SU-DHL-6 (cell line): ENCODE data around the gene ARHGEF39.
"Not testable (repeated sequence)": the region's sequence is repeated elsewhere in the genome, so short reads cannot be mapped to it uniquely, and the experiment has no call there.

Experiments used
- H2AFZ ChIP-seq: fragments of 200-600 bp; sonication (generic); 2 replicates; pipeline ENCODE4 v1.6.1; 2014; ENCODE audit warnings: low read depth, mild to moderate bottlenecking, moderate library complexity, mixed read lengths, antibody characterized with exemption, low read length; ENCODE audit not compliant: severe bottlenecking
- H3F3A ChIP-seq: fragments of 200-600 bp; shearing (Covaris generic); 2 replicates; pipeline ENCODE4 v1.6.0; 2016; ENCODE audit warnings: antibody characterized with exemption, mild to moderate bottlenecking; ENCODE audit not compliant: insufficient read depth
- H3K27ac ChIP-seq: fragments of 200-600 bp; sonication (generic); 2 replicates; pipeline ENCODE4 v1.5.1; 2016; ENCODE audit warnings: low read depth, mild to moderate bottlenecking, low read length, moderate library complexity, mixed read lengths
- H3K27me3 ChIP-seq: fragments of 200-600 bp; sonication (generic), shearing (Covaris generic); 2 replicates; pipeline ENCODE4 v1.6.0; 2014; ENCODE audit warnings: mild to moderate bottlenecking, low read length
- H3K36me3 ChIP-seq: fragments of 200-600 bp; sonication (generic); 2 replicates; pipeline ENCODE4 v1.6.1; 2014; ENCODE audit warnings: mild to moderate bottlenecking, low read length, mixed read lengths
- H3K4me2 ChIP-seq: fragments of 300-600, 200-600 bp; shearing (Covaris generic), sonication (generic); 2 replicates; pipeline ENCODE4 v1.6.0; 2014; ENCODE audit warnings: low read length, low read depth, mild to moderate bottlenecking; ENCODE audit not compliant: poor library complexity, severe bottlenecking
- H3K4me3 ChIP-seq: fragments of 200-600 bp; sonication (generic); 2 replicates; pipeline ENCODE4 v1.5.1; 2014; ENCODE audit warnings: antibody characterized with exemption, low read length, mild to moderate bottlenecking, mixed read lengths; ENCODE audit not compliant: insufficient read depth, poor library complexity, severe bottlenecking
- H3K79me2 ChIP-seq: fragments of 200-600 bp; sonication (generic); 2 replicates; pipeline ENCODE4 v1.6.1; 2014; ENCODE audit warnings: mild to moderate bottlenecking, low read length, moderate library complexity; ENCODE audit not compliant: insufficient read depth
- H3K9ac ChIP-seq: fragments of 200-600 bp; sonication (generic); 2 replicates; pipeline ENCODE4 v1.7.0; 2014; ENCODE audit warnings: mild to moderate bottlenecking, low read length
- H3K9me2 ChIP-seq: fragments of 200-600 bp; sonication (generic); replicated peaks from 2 replicates; pipeline ENCODE4 v1.6.1; 2014; ENCODE audit warnings: low read length; ENCODE audit not compliant: insufficient read depth
- H3K9me3 ChIP-seq: fragments of 200-600 bp; sonication (generic); 2 replicates; pipeline ENCODE4 v1.6.1; 2014; ENCODE audit warnings: low read length, mixed read lengths; ENCODE audit not compliant: insufficient read depth
- H4K20me1 ChIP-seq: fragments of 200-600 bp; sonication (generic); 2 replicates; pipeline ENCODE4 v1.6.1; 2014; ENCODE audit warnings: low read depth, mild to moderate bottlenecking, antibody characterized with exemption, low read length, moderate library complexity, mixed read lengths
- EZH2phosphoT487 ChIP-seq: fragments of 200-600 bp; sonication (generic), shearing (Covaris generic); conservative IDR thresholded peaks from 2 replicates; pipeline ENCODE4 v1.6.1; 2018; ENCODE audit warnings: mild to moderate bottlenecking, antibody characterized with exemption, low read length, moderate library complexity, mixed read lengths
- TF ChIP-seq, protein P1 (sequence below): fragments of 200-600 bp; sonication (generic); IDR thresholded peaks from one replicate; pipeline ENCODE4 v1.5.1; 2017; ENCODE audit warnings: antibody characterized with exemption, mild to moderate bottlenecking, low read length, moderate library complexity; ENCODE audit not compliant: insufficient read depth, poor library complexity, severe bottlenecking

Gene ARHGEF39

DNA sequence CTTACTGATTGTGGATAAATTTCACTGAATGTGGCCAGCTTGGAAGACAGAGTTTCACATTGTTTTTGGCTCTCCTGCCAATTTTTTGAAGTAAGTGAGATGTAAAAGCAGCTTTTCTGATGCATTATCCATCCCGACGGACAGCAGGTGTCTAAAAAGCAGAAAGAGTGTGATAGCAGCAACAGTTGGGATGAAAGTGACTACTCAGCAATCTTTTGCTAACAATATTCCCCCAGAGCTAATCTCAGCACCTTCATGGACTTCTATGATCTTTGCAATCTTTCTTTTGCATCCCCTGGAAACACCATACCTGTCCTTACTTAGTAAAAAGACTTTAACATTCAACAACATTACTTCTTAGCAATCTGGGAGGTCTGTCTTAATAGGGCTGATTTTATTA lies 52.2 kb downstream of the ARHGEF39 start:
- Histone ChIP-seq H3K9me2 (no peaks in the 10 kb centered on the region), H3K79me2 (no peaks in the 10 kb centered on the region), H3K27ac (no peak overlapping the region), H2AFZ (no peak overlapping the region), H3F3A (peaks cover 13% of the 10 kb centered on the region), H3K4me2 (no peak overlapping the region), H3K27me3 (no peaks in the 10 kb centered on the region), H3K36me3 (no peaks in the 10 kb centered on the region), H3K9ac (no peak overlapping the region), H3K4me3 (no peak overlapping the region), H4K20me1 (no peaks in the 10 kb centered on the region), H3K9me3 (no peaks in the 10 kb centered on the region)
- TF ChIP-seq EZH2phosphoT487 = no peak
- TF ChIP-seq, protein P1, sequence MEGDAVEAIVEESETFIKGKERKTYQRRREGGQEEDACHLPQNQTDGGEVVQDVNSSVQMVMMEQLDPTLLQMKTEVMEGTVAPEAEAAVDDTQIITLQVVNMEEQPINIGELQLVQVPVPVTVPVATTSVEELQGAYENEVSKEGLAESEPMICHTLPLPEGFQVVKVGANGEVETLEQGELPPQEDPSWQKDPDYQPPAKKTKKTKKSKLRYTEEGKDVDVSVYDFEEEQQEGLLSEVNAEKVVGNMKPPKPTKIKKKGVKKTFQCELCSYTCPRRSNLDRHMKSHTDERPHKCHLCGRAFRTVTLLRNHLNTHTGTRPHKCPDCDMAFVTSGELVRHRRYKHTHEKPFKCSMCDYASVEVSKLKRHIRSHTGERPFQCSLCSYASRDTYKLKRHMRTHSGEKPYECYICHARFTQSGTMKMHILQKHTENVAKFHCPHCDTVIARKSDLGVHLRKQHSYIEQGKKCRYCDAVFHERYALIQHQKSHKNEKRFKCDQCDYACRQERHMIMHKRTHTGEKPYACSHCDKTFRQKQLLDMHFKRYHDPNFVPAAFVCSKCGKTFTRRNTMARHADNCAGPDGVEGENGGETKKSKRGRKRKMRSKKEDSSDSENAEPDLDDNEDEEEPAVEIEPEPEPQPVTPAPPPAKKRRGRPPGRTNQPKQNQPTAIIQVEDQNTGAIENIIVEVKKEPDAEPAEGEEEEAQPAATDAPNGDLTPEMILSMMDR = no peak

DNA sequence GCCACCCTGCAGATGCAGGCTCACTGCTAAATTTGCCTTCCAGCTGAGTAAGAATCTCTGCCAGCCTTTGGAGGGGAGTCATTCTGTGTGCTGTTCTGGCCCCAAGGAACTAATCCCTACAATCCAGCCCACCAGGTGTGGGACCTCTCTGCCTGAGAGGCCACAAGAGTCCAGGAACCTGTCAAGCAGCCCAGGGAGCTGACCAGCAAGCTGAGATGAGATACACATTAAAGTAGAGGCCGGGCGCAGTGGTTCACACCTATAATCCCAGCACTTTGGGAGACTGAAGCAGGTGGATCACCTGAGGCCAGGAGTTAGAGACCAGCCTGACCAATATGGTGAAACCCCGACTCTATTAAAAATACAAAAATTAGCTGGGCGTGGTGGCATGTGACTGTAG lies 52.9 kb downstream of the ARHGEF39 start:
- H3K4me3 ChIP-seq, H3K27ac ChIP-seq, H3K4me2 ChIP-seq, H3K9me3 ChIP-seq, H3F3A ChIP-seq, H3K9me2 ChIP-seq, H3K27me3 ChIP-seq, H3K9ac ChIP-seq, H2AFZ ChIP-seq, H3K36me3 ChIP-seq, H3K79me2 ChIP-seq, H4K20me1 ChIP-seq: not testable (repeated sequence)

DNA sequence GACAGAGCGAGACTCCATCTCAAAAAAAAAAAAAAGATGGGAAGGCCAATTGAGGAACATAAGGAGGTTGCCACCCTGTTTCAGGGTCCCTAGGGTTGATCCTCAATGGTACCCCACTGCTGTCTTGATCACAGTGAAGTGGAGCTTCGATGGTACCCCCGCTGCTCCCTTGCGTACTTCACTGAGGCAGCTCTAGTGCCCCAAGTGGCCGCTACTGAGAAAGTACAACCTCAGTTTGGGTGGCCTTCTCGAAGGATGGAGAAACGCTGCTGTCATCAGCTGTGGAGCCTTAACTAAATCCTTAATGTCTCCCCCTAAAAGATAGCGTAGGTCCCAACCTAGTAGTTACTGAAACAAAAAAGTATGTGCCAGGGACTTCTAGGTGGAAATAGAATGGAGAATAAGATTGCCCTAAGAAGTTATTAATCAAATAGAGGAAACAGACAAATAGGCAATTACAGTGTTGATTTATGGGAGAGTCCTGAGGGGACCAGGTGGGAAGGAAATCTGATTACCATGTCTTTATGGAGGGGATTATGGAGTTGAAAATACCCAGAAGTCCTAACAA lies 53.7 kb downstream of the ARHGEF39 start:
- no peaks in the 10 kb centered on the region for H3K9me3 ChIP-seq
- H3K36me3 ChIP-seq = no peaks in the 10 kb centered on the region
- peaks cover 6% of the 10 kb centered on the region for H3F3A ChIP-seq
- H3K79me2 ChIP-seq = peaks cover 6% of the 10 kb centered on the region; the same call in 1 of the 2 replicates
- H3K9ac ChIP-seq = no peak overlapping the region
- no peaks in the 10 kb centered on the region for H4K20me1 ChIP-seq
- TF ChIP-seq, protein P1 = peak; percentile 84
- no peak for TF ChIP-seq EZH2phosphoT487
- H3K4me3 ChIP-seq = no peak overlapping the region
- H3K9me2 ChIP-seq = no peaks in the 10 kb centered on the region
- H3K27ac ChIP-seq = no peak overlapping the region
- no peak overlapping the region for H3K4me2 ChIP-seq
- no peak overlapping the region for H2AFZ ChIP-seq
- no peaks in the 10 kb centered on the region for H3K27me3 ChIP-seq

DNA sequence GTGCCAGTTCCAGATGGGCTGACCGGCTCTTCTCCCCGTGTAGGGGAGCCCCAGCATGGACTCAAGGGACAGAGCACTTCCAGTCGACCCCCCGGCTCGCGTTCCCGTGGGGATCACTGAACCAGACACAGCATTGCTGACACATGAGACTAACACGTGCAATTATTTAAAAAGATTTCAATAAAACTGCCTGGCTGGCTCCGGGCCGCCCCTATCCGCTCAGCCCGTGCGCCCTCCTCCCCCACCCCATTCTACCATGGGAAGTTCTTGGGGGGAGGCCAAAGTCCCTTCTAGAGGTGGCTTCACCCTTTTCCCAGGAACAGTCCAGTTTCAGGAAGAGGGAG lies 55.2 kb downstream of the ARHGEF39 start:
- no peaks in the 10 kb centered on the region for H3K9me3 ChIP-seq
- no peak overlapping the region for H3K9ac ChIP-seq
- no peaks in the 10 kb centered on the region for H4K20me1 ChIP-seq
- no peaks in the 10 kb centered on the region for H3K27me3 ChIP-seq
- no peak overlapping the region for H2AFZ ChIP-seq
- H3K27ac ChIP-seq = no peak overlapping the region
- no peak overlapping the region for H3K4me2 ChIP-seq
- TF ChIP-seq EZH2phosphoT487 = no peak
- TF ChIP-seq, protein P1 = no peak
- H3K4me3 ChIP-seq = no peak overlapping the region
- no peaks in the 10 kb centered on the region for H3K36me3 ChIP-seq
- no peaks in the 10 kb centered on the region for H3K9me2 ChIP-seq
- H3K79me2 ChIP-seq = peaks cover 13% of the 10 kb centered on the region
- H3F3A ChIP-seq = peaks cover 5% of the 10 kb centered on the region; the same call in 1 of the 2 replicates
